Right lobe of liver (tissue), 6 donors: ENCODE results near the gene VWDE. TPM values are rescaled to one million over a fixed set of nuclear protein-coding genes. Genes with fewer than 3 reads are reported as not detected.
"Not testable (repeated sequence)": the region's sequence is repeated elsewhere in the genome, so short reads cannot be mapped to it uniquely, and the experiment has no call there.

Source experiments
- ATAC-seq, 4 donors: fragments of 200-7000 bp; cut with Tn5 transposase; one replicate each; pipeline ENCODE4 v1.9.1; 2020; ENCODE audit warnings: mild to moderate bottlenecking in 4 of 4, moderate library complexity in 4 of 4
- DNase-seq, 3 donors: peaks; one replicate each; pipeline ENCODE4 v3.0.0-alpha.2; 2020
- H3K27ac ChIP-seq, 3 donors: fragments of 200-600 bp; one replicate each; pipeline ENCODE4 v1.8.0; 2022
- H3K27me3 ChIP-seq, 2 donors: fragments of 200-600 bp; one replicate each; pipeline ENCODE4 v1.8.0; 2022
- H3K36me3 ChIP-seq, 4 donors: fragments of 200-600 bp; sonication (generic) in 1 of 4; one replicate each; pipeline versions ENCODE4 v1.5.1 to v1.8.0; 2017 to 2022; ENCODE audit warnings: control low read depth in 1 of 4
- H3K4me1 ChIP-seq, 4 donors: fragments of 200-600 bp; sonication (generic) in 1 of 4; one replicate each; pipeline versions ENCODE4 v1.5.1 to v1.8.0; 2017 to 2022; ENCODE audit warnings: control low read depth in 1 of 4
- H3K4me3 ChIP-seq, 3 donors: fragments of 200-600 bp; one replicate each; pipeline ENCODE4 v1.8.0; 2022
- H3K9me3 ChIP-seq, 4 donors: fragments of 200-600 bp; sonication (generic) in 1 of 4; one replicate each; pipeline versions ENCODE4 v1.5.1 to v1.8.0; 2017 to 2022; ENCODE audit warnings: control low read depth in 1 of 4
- POLR2A ChIP-seq: fragments of 450-650 bp; IDR thresholded peaks from one replicate; pipeline ENCODE4 v1.6.1; 2017; ENCODE audit warnings: antibody characterized with exemption, mild to moderate bottlenecking
- WGBS: methylation state at CpG from one replicate; pipeline ENCODE4 v1.1.6; 2018; ENCODE audit warnings: low coverage, low lambda C conversion rate; ENCODE audit not compliant: insufficient coverage; ENCODE audit errors: missing lambda C conversion rate; 5-methylcytosine and 5-hydroxymethylcytosine counted together
- intact Hi-C, 2 donors: fragments of 100-400 bp; cut with DNase I; formaldehyde crosslinking; loops; one replicate each; pipeline versions ENCODE4 v1.11.2 to v1.14.1; 2022
- long read RNA-seq: library from polyadenylated mRNA; unstranded; transcript quantifications from one replicate; pipeline ENCODE4 v2.0.0, GENCODE V29; 2019
- total RNA-seq, 6 experiments: library from RNA; depleted of rRNA in 2 of 6; stranded (reverse); fragments of >200 nt in 2 of 6; fragmentation: NEBNext Ultra II Directional in 3 of 6; extraction: Animal tissue kit (Norgen Biotek cat#: 25700) in 3 of 6; gene quantifications; one replicate each; pipeline versions ENCODE4 v1.1.0 to v1.2.4, GENCODE V29; 2016 to 2023
- TF ChIP-seq, protein P1 (sequence below), 4 donors: fragments of 200-600 bp in 3 of 4; fragments of 450-650 bp in 1 of 4; IDR thresholded peaks; one replicate each; pipeline versions ENCODE4 v1.5.1 to v1.8.0; 2016 to 2022; ENCODE audit warnings: antibody characterized with exemption in 4 of 4, mild to moderate bottlenecking in 2 of 4
- donor health status: DM: no; HTN: yes; CAD: no.
- donor health status: DM: no; HTN: no; CAD: no.
- donor health status: DM: no; HTN: no; CAD: no.
- donor health status: DM: no; HTN: yes; CAD: no.
- donor health status: DM: no; HTN: yes; CAD: no.

VWDE gene
- total RNA-seq, result under 1 TPM in 3 of 6 experiments, not detected in 3; 0.24 to 0.42 (median 0.38) TPM
- long read RNA-seq, result 0 reads

- 2% methylated on average over 24 of the region's 54 CpGs for WGBS
- no peaks in the 10 kb centered on the region for H3K36me3 ChIP-seq
- no peaks in the 10 kb centered on the region for H3K27me3 ChIP-seq
- peaks cover 0 to 3% (median 0%) of the 10 kb centered on the region in 4 donors for H3K4me1 ChIP-seq
- intact Hi-C loops, result no loop called here
- H3K4me3 ChIP-seq, result peak within 1 kb of the TSS in 2 of 3 donors; percentile 19 to 39
- TF ChIP-seq POLR2A, result no peak
- TF ChIP-seq, protein P1, sequence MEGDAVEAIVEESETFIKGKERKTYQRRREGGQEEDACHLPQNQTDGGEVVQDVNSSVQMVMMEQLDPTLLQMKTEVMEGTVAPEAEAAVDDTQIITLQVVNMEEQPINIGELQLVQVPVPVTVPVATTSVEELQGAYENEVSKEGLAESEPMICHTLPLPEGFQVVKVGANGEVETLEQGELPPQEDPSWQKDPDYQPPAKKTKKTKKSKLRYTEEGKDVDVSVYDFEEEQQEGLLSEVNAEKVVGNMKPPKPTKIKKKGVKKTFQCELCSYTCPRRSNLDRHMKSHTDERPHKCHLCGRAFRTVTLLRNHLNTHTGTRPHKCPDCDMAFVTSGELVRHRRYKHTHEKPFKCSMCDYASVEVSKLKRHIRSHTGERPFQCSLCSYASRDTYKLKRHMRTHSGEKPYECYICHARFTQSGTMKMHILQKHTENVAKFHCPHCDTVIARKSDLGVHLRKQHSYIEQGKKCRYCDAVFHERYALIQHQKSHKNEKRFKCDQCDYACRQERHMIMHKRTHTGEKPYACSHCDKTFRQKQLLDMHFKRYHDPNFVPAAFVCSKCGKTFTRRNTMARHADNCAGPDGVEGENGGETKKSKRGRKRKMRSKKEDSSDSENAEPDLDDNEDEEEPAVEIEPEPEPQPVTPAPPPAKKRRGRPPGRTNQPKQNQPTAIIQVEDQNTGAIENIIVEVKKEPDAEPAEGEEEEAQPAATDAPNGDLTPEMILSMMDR (IDR thresholded peaks at IDR 0.05), result no peak
- no peak within 1 kb of the TSS for H3K27ac ChIP-seq
- no peaks in the 10 kb centered on the region for H3K9me3 ChIP-seq
- DNase-seq (peak in 2 of 3 donors; percentile 25 to 55), ATAC-seq (peak; percentile 31 to 50 (median 40))
Observed at GRCh38 chr7:12403287-12404181, at the start of gene VWDE. TSS of gene VWDE (minus strand) at chr7:12403865. CDS start at chr7:12403716, 149 bp downstream.

- H3K27ac ChIP-seq, H3K4me3 ChIP-seq, H3K4me1 ChIP-seq, H3K27me3 ChIP-seq, intact Hi-C loops, DNase-seq, H3K36me3 ChIP-seq, ATAC-seq, H3K9me3 ChIP-seq: not testable (repeated sequence)
- 64% methylated on average over 2 of the region's 2 CpGs for WGBS
Observed at GRCh38 chr7:12453136-12453535, 49.5 kb upstream of the VWDE start.

DNA sequence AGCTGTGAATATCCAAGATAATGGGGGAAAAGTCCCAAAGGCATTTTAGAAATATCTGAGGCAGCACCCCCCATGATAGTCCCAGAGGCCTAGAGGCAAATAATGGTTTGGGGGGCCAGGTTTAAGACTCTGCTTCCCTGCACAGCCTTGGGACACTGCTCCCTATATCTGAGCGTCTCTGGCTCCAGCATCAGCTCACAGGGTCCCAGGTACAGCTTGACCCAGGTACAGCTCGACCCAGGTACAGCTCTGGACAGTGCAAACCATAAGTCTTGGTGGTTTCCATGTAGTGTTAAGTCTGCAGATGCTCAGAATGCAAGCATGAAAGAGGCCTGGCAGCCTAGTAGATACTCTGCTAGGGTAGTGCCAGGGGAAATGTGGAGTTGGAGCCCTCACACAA lies 47.0 kb upstream of the VWDE start:
- no peak for DNase-seq
- no peak for ATAC-seq
- Histone ChIP-seq H3K9me3 (no peaks in the 10 kb centered on the region), H3K4me1 (no peaks in the 10 kb centered on the region), H3K27ac (no peak overlapping the region), H3K36me3 (no peaks in the 10 kb centered on the region), H3K4me3 (no peak overlapping the region), H3K27me3 (no peaks in the 10 kb centered on the region)
- TF ChIP-seq, protein P1 (IDR thresholded peaks at IDR 0.05), result no peak
- TF ChIP-seq POLR2A, result no peak
- 50% methylated on average over 1 of the region's 2 CpGs for WGBS
- intact Hi-C loops, result no loop called here

- intact Hi-C loops, result no loop called here
- Histone ChIP-seq H3K4me3 (no peak overlapping the region), H3K9me3 (no peaks in the 10 kb centered on the region), H3K27ac (no peak overlapping the region), H3K27me3 (no peaks in the 10 kb centered on the region), H3K4me1 (no peaks in the 10 kb centered on the region), H3K36me3 (no peaks in the 10 kb centered on the region)
- 42% methylated on average over 3 of the region's 3 CpGs for WGBS
- TF ChIP-seq, protein P1 (IDR thresholded peaks at IDR 0.05), result no peak
- no peak for TF ChIP-seq POLR2A
- ATAC-seq (no peak), DNase-seq (no peak)
Observed at GRCh38 chr7:12444785-12445184, 41.1 kb upstream of the VWDE start.

DNA sequence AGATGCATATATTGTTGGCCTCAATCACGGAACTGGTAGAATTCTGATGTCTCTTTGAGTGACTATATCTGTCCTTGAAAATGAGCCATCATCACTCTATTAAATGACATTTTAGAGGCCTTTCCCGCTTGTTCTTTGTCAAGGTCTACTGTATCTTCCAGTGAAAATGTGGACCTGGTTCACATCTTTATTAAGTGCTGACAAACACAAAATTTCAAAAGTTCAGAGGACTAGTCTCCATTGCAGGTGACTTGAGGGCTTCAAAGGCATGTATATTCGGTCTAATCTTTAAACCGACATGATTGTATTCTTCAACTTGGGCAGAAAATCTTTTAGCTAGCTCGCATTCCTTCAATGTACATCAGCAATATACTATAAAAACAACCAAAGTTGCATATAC lies 36.6 kb upstream of the VWDE start:
- intact Hi-C loops, result no loop called here
- no peak for TF ChIP-seq POLR2A
- TF ChIP-seq, protein P1 (IDR thresholded peaks at IDR 0.05), result no peak
- H3K9me3 ChIP-seq, result no peaks in the 10 kb centered on the region

More for the DNA sequence above, 36.6 kb upstream of the VWDE start:
- ATAC-seq, result no peak
- Histone ChIP-seq H3K4me3 (no peak overlapping the region), H3K4me1 (no peaks in the 10 kb centered on the region), H3K36me3 (no peaks in the 10 kb centered on the region), H3K27ac (no peak overlapping the region), H3K27me3 (no peaks in the 10 kb centered on the region)
- no peak for DNase-seq
- 60% methylated on average over 5 of the region's 5 CpGs for WGBS
